GM12878 (cell line): ENCODE results near the gene HERC4. TPM values are rescaled to one million over a fixed set of nuclear protein-coding genes. Genes with fewer than 3 reads are reported as not detected.

ENCODE experiments used
- CHD2 ChIP-seq: IDR thresholded peaks from 2 replicates; pipeline ENCODE4 v1.6.1; 2011; ENCODE audit warnings: low read depth, low read length, improper control_type of control experiment, borderline replicate concordance
- CREM ChIP-seq: IDR thresholded peaks from 2 replicates; pipeline ENCODE4 v1.6.1; 2014; ENCODE audit warnings: antibody characterized with exemption, low read depth
- EED ChIP-seq: sonication (generic); IDR thresholded peaks from 2 replicates; pipeline ENCODE4 v1.6.1; 2016; ENCODE audit warnings: antibody characterized with exemption, low read depth
- EP300 ChIP-seq, 2 experiments: fragments of 150-350 bp in 1 of 2; IDR thresholded peaks; 2 replicates each; pipeline ENCODE4 v1.6.1; 2011 to 2012; ENCODE audit warnings: low read depth in 2 of 2, low read length in 2 of 2, borderline replicate concordance in 1 of 2, improper control_type of control experiment in 1 of 2, inconsistent platforms in 1 of 2; ENCODE audit not compliant: control insufficient read depth in 1 of 2
- HDAC6 ChIP-seq: fragments of 200-600 bp; sonication (generic); IDR thresholded peaks from one replicate; pipeline ENCODE4 v1.8.0; 2017; ENCODE audit warnings: antibody characterized with exemption; ENCODE audit not compliant: unreplicated experiment
- HDGF ChIP-seq: fragments of 450-650 bp; IDR thresholded peaks from 2 replicates; pipeline ENCODE4 v1.6.1; 2016; ENCODE audit warnings: antibody characterized with exemption
- IRF5 ChIP-seq: fragments of 450-650 bp; IDR thresholded peaks from 2 replicates; pipeline ENCODE4 v1.6.1; 2017; ENCODE audit warnings: borderline replicate concordance
- LARP7 ChIP-seq: fragments of 450-650 bp; IDR thresholded peaks from 2 replicates; pipeline ENCODE4 v1.6.1; 2017; ENCODE audit warnings: mild to moderate bottlenecking
- MEF2B ChIP-seq: fragments of 450-650 bp; IDR thresholded peaks from 2 replicates; pipeline ENCODE4 v1.6.1; 2018; ENCODE audit warnings: mild to moderate bottlenecking, moderate library complexity; ENCODE audit not compliant: partially characterized antibody, poor library complexity, severe bottlenecking
- MXI1 ChIP-seq: fragments of 150-350 bp; IDR thresholded peaks from 2 replicates; pipeline ENCODE4 v1.6.1; 2011; ENCODE audit warnings: low read depth, mild to moderate bottlenecking, inconsistent platforms, low read length, improper control_type of control experiment
- NRF1 ChIP-seq: conservative IDR thresholded peaks from 2 replicates; pipeline ENCODE4 v1.6.1; 2011; ENCODE audit warnings: mild to moderate bottlenecking, low read depth, low read length, improper control_type of control experiment
- POLR2AphosphoS5 ChIP-seq: IDR thresholded peaks from 2 replicates; pipeline ENCODE4 v1.6.1; 2011; ENCODE audit warnings: mild to moderate bottlenecking, low read length, inconsistent platforms
- RAD21 ChIP-seq: IDR thresholded peaks from 2 replicates; pipeline ENCODE4 v1.6.1; 2011; ENCODE audit warnings: mild to moderate bottlenecking, low read depth, low read length, moderate library complexity; ENCODE audit not compliant: insufficient read depth
- RAD51 ChIP-seq: fragments of 450-650 bp; IDR thresholded peaks from 2 replicates; pipeline ENCODE4 v1.6.1; 2016; ENCODE audit warnings: moderate library complexity, mild to moderate bottlenecking, inconsistent platforms
- RBBP5 ChIP-seq: fragments of 200-600 bp; sonication (generic); conservative IDR thresholded peaks from 2 replicates; pipeline ENCODE4 v1.6.1; 2016
- RELA ChIP-seq: fragments of 450-650 bp; IDR thresholded peaks from 2 replicates; pipeline ENCODE4 v1.8.0; 2014; ENCODE audit warnings: borderline replicate concordance; ENCODE audit not compliant: partially characterized antibody
- SP1 ChIP-seq: IDR thresholded peaks from one replicate; pipeline ENCODE4 v1.6.1; 2011; ENCODE audit warnings: low read depth, low read length
- ZBTB4 ChIP-seq: fragments of 450-650 bp; formaldehyde crosslinking; IDR thresholded peaks from 2 replicates; pipeline ENCODE4 v1.4.0; 2022; ENCODE audit warnings: mild to moderate bottlenecking, moderate library complexity
- ZBTB40 ChIP-seq: fragments of 450-650 bp; IDR thresholded peaks from 2 replicates; pipeline ENCODE4 v1.6.1; 2016; ENCODE audit warnings: mild to moderate bottlenecking, moderate library complexity, borderline replicate concordance
- ZNF207 ChIP-seq: fragments of 450-650 bp; IDR thresholded peaks from 2 replicates; pipeline ENCODE4 v1.6.1; 2014; ENCODE audit warnings: antibody characterized with exemption, mild to moderate bottlenecking, borderline replicate concordance
- ZNF217 ChIP-seq: fragments of 450-650 bp; IDR thresholded peaks from 2 replicates; pipeline ENCODE4 v1.6.1; 2017; ENCODE audit warnings: antibody characterized with exemption, mild to moderate bottlenecking
- polyA plus RNA-seq, 11 experiments: library from polyadenylated mRNA; depleted of rRNA in 4 of 11; unstranded in 6 of 11; stranded (reverse) in 5 of 11; fragments of >200 nt; fragmentation: Nextera tagmentation in 4 of 11; fragmentation: Illumina TruSeq in 1 of 11; extraction: Ambion mirVana in 4 of 11; extraction: Trizol in 1 of 11; gene quantifications; 1 replicate in 1 of 11; 2 replicates in 10 of 11; pipeline versions ENCODE4 v1.2.1 to v1.2.3, GENCODE V29; 2011 to 2016; ENCODE audit warnings: inconsistent platforms in 2 of 11, missing spikeins in 2 of 11, low read depth in 1 of 11
- total RNA-seq, 4 experiments: library from RNA; depleted of rRNA in 3 of 4; stranded (reverse); fragments of >200 nt in 3 of 4; fragmentation: Illumina TruSeq in 1 of 4; extraction: Trizol in 1 of 4; gene quantifications; 2 replicates each; pipeline versions ENCODE4 v1.2.1 to v1.2.3, GENCODE V29; 2013 to 2021

HERC4 gene
- total and polyA plus RNA-seq, 10 of the 15 experiments (the other 5 are each of a cell fraction or from before 2014, with no cell fraction given): 9.7 to 36.8 (median 23.4) TPM

- TF ChIP-seq IRF5 (no peak), ZBTB40 (0 out of 2 replicates have a peak, but pooled peaks have one; percentile 24), HDAC6 (peak; percentile 64), RBBP5 (no peak), CREM (peak; percentile 42), EP300 (IDR thresholded peaks at IDR 0.05; ENCODE audit: borderline replicate concordance in 1 of 2, control insufficient read depth in 1 of 2, low read depth in 2 of 2, low read length in 2 of 2) (no peak), ZBTB4 (CRISPR knock-in tag) (no peak), ZNF207 (no peak), SP1 (no peak), RAD21 (no peak), MXI1 (peak; percentile 15; the same call in 1 of the 2 replicates), LARP7 (peak; percentile 99), RAD51 (no peak), NRF1 (peak; percentile 48; the same call in 1 of the 2 replicates), MEF2B (peak; percentile 9), EED (no peak), ZNF217 (no peak), CHD2 (no peak), RELA (peak; percentile 8), HDGF (peak; percentile 65; the same call in 1 of the 2 replicates), POLR2AphosphoS5 (peak; percentile 45; the same call in 1 of the 2 replicates)
Measured at GRCh38 chr10:67884842-67885670, 190.0 kb downstream of the HERC4 start (continued).
